AG10803 (cell line): ENCODE results near the gene CCDC88C.
A peak's percentile ranks its signal among the peaks of the same experiment; 100 is the strongest.

ENCODE experiments used
- DNase-seq: peaks from one replicate; pipeline ENCODE4 v3.0.0; 2010; ENCODE audit warnings: low read depth
- H3K4me3 ChIP-seq: 2 replicates; pipeline ENCODE4 v1.5.1; 2011; ENCODE audit warnings: mild to moderate bottlenecking, low read length, control low read depth
- TF ChIP-seq, protein P1 (sequence below): conservative IDR thresholded peaks from 2 replicates; pipeline ENCODE4 v1.5.1; 2011; ENCODE audit warnings: mild to moderate bottlenecking, low read length, control low read depth, inconsistent platforms

CCDC88C gene

DNA sequence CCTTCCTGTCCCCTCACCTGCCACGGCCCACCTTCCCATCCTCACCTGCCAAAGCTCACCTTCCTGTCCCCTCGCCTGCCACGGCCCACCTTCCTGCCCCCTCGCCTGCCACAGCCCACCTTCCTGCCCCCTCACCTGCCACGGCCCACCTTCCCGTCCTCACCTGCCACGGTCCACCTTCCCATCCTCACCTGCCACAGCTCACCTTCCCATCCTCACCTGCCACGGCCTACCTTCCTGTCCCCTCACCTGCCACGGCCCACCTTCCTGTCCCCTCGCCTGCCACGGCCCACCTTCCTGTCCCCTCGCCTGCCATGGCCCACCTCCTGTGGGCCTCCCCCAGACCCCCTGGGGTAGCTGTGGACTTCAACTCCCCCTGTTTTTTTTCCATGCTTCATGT, 124.3 kb downstream of the CCDC88C start:
- TF ChIP-seq, protein P1, sequence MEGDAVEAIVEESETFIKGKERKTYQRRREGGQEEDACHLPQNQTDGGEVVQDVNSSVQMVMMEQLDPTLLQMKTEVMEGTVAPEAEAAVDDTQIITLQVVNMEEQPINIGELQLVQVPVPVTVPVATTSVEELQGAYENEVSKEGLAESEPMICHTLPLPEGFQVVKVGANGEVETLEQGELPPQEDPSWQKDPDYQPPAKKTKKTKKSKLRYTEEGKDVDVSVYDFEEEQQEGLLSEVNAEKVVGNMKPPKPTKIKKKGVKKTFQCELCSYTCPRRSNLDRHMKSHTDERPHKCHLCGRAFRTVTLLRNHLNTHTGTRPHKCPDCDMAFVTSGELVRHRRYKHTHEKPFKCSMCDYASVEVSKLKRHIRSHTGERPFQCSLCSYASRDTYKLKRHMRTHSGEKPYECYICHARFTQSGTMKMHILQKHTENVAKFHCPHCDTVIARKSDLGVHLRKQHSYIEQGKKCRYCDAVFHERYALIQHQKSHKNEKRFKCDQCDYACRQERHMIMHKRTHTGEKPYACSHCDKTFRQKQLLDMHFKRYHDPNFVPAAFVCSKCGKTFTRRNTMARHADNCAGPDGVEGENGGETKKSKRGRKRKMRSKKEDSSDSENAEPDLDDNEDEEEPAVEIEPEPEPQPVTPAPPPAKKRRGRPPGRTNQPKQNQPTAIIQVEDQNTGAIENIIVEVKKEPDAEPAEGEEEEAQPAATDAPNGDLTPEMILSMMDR, result no peak
- no peak for DNase-seq
- H3K4me3 ChIP-seq, result no peak overlapping the region

DNA sequence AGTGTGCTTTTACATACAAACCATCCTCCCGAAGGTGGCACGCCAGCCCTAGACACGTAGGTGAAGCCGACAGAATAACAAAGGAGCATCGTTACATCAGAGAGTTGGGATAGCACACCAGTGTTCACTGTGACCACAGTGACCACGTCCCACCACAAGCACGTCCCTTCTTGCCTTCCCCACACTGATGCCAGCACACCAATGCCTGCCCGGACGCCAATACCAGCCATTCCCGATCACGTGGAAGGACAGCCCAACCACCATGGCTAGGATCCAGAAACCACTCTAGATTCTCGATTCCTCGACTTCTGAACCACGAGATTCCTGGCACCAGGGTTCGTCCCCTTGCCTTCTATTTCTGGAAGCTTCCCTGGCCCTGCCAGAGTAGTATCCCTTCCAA, 125.1 kb downstream of the CCDC88C start:
- H3K4me3 ChIP-seq, result no peak overlapping the region
- TF ChIP-seq, protein P1, result no peak
- no peak for DNase-seq

- no peak overlapping the region for H3K4me3 ChIP-seq
- DNase-seq, result no peak
- TF ChIP-seq, protein P1, result no peak
Measured at GRCh38 chr14:91291786-91292405, 125.7 kb downstream of the CCDC88C start.

DNA sequence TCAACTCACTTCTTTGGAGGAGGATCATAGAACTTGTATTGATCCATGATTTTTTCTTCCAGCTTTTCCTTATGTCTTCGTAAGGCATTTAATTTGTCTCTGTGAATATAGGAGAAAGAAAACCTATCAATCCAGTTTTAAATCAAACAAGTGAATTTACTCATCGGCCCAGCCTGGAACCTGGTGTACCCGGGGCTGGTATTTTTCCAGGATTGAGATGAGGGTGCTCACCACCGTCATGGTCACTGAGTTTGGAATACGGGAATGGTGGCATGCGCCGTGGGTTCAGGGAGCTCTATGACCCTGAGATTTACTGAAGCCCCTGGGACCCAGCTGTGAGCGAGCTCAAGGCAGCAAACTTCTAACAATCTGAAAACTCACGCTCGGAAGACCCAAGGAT, 126.6 kb downstream of the CCDC88C start:
- TF ChIP-seq, protein P1, result no peak
- DNase-seq, result no peak
- H3K4me3 ChIP-seq, result no peak overlapping the region

GRCh38 chr14:91289464-91289863, 128.2 kb downstream of the CCDC88C start:
- no peak overlapping the region for H3K4me3 ChIP-seq
- no peak for DNase-seq
- TF ChIP-seq, protein P1, result no peak

DNA sequence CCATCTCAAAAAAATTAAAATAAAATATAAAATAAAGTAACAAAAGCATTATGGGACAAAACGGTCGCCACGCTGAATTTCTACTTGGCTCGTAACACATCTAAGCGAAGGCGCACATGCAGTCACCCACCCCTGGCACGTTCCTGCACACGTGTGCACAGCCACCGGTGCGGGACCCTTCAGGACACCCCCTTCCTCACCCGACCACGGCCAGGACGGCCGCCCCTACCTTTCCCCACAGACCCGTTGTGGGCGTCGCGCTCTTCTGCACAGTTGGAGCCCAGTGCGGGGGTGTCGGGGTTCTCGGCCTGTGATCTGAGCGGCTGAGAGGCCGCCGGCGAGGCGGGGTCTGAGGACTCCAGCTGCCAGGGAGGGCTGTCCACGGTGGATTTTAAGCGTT, 128.7 kb downstream of the CCDC88C start:
- TF ChIP-seq, protein P1, result no peak
- no peak for DNase-seq
- H3K4me3 ChIP-seq, result no peak overlapping the region

DNA sequence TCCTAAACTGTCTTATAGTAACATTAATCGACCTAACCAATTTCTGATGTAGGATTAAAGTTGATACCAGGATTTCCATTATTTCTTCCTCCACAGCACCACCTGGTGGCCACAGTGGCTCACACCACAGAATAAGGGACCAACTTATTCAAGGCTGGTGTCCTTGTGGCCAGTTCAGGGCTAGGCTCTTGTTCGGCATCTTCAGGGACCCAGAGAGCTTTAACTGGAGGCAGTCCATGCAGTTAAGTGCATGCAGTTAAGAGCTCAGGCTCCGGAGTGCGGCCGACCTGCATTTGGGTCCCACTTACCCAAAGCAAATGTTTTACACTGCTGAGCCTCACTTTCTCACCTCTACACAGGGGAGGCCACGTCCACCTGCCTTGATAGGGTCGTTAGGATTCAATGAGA, 131.1 kb downstream of the CCDC88C start:
- TF ChIP-seq, protein P1, result peak; percentile 91
- H3K4me3 ChIP-seq, result no peak overlapping the region

More for the DNA sequence above, 131.1 kb downstream of the CCDC88C start:
- peak; percentile 66 for DNase-seq
